NT2/D1 (cell line): ENCODE measurements around the gene SCAP.

Source experiments
- SUZ12 ChIP-seq: IDR thresholded peaks from 2 replicates; pipeline ENCODE4 v1.6.1; 2011; ENCODE audit not compliant: insufficient read length, insufficient read depth; ENCODE audit errors: extremely low read depth
- YY1 ChIP-seq: IDR thresholded peaks from 2 replicates; pipeline ENCODE4 v1.6.1; 2011; ENCODE audit not compliant: insufficient read length, insufficient read depth
- ZNF274 ChIP-seq: IDR thresholded peaks from 2 replicates; pipeline ENCODE4 v1.6.1; 2011; ENCODE audit warnings: mild to moderate bottlenecking, low read depth, low read length

DNA sequence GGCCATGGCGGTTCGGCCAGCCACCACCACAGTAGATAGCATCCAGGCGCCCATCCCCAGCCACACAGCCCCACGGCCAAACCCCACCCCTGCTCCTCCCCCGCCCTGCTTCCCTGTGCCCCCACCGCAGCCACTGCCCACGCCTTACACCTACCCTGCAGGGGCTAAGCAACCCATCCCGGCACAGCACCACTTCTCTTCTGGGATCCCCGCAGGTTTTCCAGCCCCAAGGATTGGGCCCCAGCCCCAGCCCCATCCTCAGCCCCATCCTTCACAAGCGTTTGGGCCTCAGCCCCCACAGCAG is 65.4 kb downstream of the SCAP start:
- TF ChIP-seq ZNF274 (no peak), SUZ12 (no peak), YY1 (no peak)
